SKM-1 treated with dmso at 0.1 percent for 144 hours (cell line): ENCODE measurements around the gene CCDC51.
"Not testable (repeated sequence)": the region's sequence is repeated elsewhere in the genome, so short reads cannot be mapped to it uniquely, and the experiment has no call there.

ENCODE experiments used
- DNase-seq: peaks from one replicate; lab custom pipeline; 2025; ENCODE audit not compliant: unreplicated experiment; lab: John Stamatoyannopoulos, UW

Gene CCDC51

DNA sequence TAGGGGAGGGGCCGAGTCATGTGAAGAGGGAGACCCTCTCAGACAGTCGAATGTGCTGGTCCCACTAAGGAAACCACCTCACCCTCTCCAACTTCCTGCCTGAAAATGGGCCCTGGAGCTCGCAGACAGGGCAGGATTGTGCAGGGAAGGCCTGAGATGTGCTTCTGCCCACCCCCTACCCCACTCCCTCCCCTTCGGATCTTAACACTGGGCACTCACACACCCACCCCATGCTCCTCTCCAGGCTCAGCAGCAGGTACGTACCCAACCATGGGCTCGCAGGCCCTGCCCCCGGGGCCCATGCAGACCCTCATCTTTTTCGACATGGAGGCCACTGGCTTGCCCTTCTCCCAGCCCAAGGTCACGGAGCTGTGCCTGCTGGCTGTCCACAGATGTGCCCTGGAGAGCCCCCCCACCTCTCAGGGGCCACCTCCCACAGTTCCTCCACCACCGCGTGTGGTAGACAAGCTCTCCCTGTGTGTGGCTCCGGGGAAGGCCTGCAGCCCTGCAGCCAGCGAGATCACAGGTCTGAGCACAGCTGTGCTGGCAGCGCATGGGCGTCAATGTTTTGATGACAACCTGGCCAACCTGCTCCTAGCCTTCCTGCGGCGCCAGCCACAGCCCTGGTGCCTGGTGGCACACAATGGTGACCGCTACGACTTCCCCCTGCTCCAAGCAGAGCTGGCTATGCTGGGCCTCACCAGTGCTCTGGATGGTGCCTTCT lies 26.6 kb upstream of the CCDC51 start:
- no peak for DNase-seq

DNA sequence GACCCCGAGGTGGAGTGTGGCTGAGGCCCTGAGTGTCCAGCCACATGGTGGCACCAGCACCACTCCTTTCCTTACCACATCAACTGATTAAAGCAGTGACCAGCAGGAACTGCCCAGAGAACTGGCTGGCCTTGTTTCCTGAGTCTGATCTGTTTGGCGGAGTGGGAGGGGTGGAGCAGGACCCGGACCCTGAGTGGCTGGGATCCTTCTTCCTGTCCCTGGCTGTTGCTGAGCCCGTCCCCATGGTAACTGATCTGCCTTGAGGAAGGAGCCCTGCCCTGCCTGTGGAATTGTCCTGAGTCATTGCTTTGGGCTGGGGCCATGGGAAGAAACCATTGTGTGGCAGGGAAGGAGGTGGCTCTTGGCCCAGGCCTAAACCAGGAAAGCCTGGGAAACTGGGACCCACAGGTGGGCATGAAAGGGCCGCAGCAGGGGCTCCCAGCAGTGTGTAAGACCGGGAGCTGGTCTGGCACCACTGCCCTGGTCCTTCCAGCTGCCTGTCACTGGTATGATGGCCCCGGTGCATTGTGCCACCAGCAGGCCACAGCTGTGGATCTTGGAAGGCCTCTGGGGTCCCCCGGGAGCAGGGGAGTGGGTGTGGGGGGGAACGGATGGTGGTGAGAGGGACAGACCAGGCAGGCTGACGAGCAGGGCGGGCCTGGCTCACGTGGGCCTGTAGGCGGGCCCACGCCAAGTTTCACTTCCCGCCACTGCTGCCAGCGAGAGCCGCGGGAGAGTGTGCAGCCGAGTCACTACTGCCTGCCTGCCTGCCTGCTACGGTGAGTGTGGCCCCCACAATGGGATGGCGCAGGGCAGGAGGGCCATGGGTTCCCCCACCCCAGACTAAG lies 25.8 kb upstream of the CCDC51 start:
- peak; percentile 82 for DNase-seq

DNA sequence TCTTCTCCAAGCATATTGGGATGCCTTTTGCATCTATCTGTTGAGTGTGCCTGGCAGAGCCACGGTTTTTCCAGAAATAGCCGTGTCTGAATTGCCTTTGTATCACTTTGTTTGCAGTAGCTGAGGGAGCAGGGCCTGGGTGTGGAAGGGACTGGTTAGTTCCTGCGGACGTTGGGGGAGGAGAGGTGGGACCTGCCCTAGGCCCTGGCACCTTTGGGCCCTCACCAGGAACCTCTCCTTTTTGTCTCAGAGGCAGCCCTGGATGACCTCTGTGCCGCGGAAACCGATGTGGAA lies 25.3 kb upstream of the CCDC51 start:
- DNase-seq: no peak

DNA sequence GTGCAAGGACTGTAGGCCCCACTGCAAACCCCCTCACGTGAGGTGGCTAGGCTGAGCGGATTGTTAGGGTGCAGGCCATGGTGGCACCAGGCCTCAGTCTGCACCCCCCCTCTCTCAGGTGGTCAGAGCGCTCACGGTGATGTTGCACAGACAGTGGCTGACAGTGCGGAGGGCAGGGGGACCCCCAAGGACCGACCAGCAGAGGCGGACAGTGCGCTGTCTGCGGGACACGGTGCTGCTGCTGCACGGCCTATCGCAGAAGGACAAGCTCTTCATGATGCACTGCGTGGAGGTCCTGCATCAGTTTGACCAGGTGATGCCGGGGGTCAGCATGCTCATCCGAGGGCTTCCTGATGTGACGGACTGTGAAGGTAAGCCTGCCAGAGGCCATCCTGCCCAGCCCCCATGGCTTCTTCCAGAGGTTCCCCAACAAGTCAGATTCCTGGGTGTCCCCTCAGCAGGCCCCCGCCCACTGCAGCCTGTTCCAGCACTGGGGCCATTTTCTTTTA lies 24.8 kb upstream of the CCDC51 start:
- DNase-seq: no peak

DNA sequence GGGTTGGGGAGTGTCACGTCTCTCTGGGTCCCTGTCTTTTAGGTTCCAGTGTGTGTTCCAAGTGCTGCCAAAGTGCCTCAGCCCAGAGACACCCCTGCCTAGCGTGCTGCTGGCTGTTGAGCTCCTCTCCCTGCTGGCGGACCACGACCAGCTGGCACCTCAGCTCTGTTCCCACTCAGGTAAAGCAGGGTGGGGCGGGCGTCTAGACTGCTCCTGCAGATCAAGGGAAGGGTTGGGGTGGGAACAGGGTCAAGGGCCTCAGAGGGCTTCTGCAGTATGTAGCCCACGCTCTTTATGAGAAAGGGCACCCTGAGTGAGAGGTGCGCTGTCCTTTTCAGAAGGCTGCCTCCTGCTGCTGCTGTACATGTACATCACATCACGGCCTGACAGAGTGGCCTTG lies 23.8 kb upstream of the CCDC51 start:
- DNase-seq: no peak

DNA sequence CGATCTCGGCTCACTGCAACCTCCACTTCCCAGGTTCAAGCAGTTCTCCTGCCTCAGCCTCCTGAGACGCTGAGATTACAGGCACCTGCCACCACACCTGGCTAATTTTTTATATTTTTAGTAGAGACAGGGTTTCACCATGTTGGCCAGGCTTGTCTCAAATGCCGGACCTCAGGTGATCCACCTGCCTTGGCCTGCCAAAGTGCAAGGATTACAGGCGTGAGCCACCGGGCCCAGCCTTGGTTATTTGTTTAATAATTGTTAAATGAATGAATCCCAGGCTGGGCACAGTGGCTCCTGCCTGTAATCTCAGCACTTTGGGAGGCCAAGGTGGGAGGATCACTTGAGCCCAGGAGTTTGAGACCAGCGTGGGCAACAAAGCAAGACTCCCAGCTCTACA lies 21.8 kb upstream of the CCDC51 start:
- DNase-seq: not testable (repeated sequence)

DNA sequence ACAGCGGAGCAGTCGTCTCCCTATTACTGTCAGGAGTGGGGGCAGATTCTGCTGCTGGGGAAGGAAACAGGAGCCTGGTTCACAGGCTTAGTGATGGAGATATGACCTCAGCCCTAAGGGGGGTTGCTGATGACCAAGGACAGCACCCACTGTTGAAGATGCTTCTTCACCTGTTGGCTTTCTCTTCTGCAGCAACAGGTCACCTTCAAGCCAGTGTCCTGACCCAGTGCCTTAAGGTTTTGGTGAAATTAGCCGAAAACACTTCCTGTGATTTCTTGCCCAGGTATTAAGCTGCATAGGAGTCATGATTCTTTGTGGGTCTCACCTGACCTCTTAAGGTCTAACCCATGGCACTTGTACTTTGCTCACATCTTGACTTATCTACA lies 20.6 kb upstream of the CCDC51 start:
- DNase-seq: no peak

DNA sequence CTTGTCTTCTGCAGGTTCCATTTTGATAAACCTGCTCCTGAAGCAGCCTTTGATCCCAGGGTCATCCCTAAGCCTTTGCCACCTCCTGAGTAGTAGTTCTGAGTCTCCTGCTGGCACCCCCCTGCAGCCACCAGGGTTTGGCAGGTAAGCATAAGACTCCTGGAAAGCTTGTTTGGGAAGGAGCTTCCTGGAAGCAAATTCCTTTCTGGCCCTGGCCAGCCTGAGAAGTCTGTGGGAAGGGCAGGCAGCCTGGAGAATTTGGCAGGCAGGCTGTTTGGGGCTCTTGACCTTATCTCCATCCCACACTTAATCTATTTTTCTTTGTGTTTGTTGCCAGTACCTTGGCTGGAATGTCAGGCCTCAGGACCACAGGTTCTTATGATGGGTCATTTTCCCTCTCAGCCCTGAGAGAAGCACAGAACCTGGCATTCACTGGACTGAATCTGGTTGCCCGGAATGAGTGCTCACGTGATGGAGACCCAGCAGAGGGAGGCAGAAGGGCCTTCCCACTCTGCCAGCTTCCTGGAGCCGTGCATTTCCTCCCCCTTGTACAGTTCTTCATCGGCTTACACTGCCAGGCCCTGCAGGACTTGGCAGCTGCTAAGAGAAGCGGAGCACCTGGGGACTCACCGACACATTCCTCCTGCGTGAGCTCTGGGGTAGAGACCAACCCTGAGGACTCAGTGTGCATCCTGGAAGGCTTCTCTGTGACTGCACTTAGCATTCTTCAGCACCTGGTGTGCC lies 20.0 kb upstream of the CCDC51 start:
- DNase-seq: no peak

DNA sequence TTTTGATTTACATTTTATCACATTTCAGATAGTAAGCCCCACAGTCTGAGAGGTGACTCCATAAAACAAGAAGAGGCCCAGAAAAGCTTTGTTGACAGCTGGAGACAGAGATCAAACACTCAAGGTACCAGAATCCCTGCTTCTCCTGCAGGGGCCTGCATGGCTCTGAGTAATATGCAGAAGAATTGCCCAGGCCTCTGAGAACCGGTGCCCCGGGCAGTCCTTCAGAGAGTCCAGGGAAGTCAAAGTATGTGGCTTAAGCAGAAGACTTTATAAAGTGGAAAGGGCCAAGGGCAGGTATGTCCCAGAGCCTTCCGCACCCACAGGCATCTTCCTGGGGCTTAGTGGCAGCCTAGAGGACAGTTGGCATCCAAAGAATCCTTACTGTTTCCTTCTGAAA lies 19.4 kb upstream of the CCDC51 start:
- no peak for DNase-seq

DNA sequence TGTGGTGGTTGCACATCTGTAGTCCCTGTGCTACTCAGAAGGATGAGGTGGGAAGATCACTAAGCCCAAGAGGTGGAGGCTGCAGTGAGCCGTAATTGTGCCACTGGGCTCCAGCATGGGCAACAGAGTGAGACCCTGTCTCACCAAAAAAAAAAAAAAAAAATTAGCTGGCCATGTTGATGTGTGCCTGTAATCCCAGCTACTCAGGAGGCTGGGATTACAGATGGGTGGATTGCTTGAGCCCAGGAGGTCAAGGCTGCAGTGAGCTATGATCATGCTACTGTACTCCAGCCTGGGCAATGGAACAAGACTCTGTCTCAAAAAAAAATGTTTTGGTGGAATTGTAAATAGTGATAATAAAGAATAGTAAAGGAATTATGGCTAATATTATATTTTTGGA lies 16.5 kb upstream of the CCDC51 start:
- no peak for DNase-seq

DNA sequence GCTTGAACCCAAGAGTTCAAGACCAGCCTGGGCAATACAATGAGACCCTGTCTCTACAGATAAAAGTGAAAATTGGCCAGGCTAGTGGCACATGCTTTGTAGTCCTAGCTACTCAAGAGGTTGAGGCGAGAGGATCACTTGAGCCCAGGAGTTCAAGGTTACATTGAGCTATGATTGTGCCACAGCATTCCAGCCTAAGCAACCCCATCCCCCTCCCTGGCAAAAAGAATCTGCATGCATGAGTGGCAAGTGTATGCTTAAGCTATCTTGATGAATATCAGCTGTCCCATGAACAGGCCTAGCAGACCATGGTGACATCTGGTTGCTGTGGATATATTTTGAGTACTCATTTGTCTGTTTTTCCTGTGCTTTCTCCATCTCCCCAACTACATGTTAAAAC lies 11.4 kb upstream of the CCDC51 start:
- DNase-seq: no peak

DNA sequence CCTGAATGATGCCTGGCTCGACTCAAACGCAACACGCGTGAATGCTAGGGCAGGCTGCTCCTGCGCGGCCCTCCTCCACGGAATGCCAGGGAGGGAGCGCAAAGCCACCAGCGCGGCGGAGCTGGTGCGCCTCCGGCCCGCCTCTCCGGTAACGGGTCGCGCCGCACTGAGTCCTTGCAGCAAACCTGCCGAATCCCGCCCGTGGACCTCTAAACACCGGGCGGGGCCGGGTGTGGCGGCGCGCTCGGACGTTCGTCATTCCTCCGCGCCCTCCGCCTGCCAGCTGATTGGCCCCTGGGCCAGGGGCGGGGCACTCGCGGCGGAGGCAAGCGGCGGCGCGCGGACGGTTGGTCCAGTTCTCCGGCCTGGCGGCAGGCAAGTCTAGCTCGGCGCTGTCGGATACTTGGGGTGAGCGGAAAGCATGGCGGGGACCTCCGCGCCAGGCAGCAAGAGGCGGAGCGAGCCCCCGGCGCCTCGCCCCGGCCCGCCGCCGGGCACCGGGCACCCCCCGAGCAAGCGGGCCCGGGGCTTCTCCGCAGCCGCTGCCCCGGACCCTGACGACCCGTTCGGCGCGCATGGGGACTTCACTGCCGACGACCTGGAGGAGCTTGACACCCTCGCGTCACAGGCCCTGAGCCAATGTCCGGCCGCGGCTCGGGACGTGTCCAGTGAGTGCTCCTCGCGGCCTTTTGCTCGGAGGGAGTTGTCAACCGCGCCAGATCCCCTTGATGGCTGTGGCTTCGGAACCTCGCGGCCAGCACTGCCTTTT lies 6.7 kb upstream of the CCDC51 start, which contains the start of gene ATRIP:
Gene ATRIP, plus strand, starts transcription at position 313 of the 769 bp plus-strand sequence. Its CDS starts 109 bp downstream, at position 422.
- DNase-seq: peak; percentile 85

DNA sequence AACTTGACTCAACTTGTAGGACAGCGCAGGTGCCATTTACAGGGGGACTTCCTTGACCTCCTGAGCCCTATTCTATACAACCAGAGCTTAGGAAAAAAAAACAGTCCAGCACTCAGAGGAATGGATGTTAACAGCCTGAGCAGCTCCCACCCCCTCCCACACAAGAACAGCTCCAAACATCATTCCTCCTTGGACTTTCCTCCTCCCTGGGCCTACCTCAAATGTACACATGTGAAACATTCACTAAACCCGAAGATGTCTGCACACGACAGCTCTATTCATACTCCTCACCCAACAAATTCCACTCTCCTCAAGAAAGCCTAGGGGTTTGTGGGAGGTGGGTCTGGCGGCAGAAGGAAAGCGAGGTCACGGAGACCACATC lies 6.1 kb upstream of the CCDC51 start:
- no peak for DNase-seq

DNA sequence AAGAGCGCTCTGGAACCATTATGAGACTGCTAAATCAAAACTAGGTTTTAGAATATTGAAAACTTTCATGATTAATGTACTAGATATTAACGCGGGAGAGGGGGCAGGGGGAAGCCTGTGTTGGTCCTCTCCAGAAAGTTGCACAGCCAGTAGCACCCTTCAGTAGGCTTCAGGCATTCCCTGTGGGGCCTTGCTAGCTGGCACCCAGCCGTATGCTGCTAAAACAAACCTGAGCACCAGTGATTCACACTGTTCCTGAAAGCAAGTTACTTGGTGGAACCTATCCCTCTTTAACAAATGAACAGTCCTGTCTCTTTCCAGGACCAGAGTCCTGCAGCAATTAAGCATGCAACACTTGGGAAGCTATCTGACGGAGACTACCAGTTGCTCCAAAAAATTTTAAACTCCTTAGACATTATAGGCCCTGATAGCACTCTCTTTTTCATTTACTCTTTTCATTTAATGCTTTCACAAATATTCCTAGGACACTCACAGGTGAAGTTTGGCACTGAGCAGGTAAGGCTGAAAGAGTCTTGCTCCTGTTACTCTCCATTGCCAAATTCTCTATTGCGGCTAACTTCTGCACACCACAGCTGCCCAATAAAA lies 5.5 kb upstream of the CCDC51 start:
- no peak for DNase-seq

DNA sequence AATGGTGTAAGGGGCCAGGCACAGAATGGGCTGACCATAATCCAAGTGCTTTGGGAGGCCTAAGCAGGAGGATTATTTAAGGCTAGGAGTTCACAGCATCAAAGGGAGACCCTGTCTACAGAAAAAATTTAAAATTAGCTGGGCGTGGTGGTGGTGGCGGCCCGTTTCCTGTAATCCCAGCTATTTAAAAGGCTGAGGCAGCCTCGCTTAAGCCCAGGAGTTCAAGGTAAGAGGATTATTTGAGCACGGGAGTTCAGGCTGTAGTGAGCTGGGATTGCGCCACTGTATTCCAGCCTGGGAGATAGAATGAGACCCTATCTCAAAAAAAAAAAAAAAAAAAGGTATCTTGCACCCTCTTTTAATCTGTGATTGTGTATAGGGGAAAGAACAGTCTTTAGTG lies 2.0 kb upstream of the CCDC51 start:
- DNase-seq: no peak

DNA sequence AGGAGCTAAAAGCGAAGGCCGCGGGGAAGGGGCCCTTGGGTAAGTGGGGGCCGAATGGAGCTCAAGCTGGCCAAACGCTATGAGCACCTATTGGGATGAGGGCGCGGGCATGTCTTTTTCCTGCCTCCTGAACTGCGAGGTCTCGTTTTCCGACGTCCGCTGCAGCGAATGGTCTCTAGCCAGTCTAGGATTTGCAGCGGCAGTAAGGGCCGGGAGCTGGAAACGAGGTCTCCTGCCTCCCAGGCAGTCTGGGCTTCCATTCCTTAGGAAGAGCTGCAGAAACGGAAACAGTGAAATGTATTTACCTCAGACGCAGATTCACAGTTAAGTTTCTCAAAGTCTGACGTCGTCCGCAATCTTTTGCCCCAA lies 655 bp upstream of the CCDC51 start:
- DNase-seq: no peak

DNA sequence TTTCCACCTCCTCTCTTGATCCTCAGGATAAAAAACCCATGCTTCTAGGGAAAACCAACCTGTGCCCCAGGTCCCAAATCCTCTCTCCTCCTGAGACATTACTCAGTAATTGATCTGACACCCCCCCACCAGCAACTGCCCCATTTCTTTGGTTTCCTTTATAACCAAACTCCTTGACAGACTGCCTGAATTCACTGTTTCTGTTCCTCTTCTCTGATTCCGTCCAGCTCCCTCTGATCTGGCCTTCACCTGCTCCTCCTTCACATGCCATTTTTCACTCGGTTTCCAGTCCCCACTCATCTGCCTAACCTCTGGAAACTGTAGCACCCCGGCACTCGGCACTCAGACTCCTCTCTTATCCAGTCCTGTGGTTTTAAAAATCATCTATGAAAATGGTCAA lies 2.1 kb downstream of the CCDC51 start:
- no peak for DNase-seq

DNA sequence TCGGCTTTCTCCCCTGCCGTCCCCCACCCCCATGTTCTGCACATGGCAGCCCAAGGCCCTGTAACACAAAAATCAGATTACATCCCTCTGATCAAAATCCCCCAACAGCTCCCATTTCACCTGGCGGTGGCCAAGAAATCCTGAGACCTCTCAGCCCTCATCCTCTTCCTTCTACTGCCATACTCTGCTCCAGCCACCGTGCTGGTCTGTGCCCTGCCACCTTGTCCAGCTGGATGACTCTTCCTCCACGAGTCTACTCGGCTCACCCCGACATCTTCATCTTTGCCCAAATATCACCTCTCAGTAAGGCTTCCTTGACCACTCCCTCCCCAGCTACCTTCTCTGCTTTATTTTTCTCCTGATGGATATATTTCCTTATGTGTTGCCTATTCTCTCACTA lies 3.1 kb downstream of the CCDC51 start:
- DNase-seq: no peak

DNA sequence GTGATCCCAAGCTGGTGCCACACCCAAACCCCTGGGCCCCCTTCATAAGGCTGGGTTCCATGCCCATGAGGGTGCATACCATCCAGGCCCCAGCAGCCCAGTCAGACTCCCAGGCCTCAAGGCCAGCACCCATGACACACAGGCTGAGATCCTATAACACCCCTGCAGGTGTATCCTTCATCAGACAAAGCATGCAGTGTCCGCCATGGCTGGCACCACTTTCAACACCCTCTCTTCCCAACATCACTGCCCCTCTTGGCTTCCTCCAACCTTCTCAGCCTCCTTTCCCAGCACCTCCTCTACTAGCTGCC lies 3.5 kb downstream of the CCDC51 start:
- no peak for DNase-seq

DNA sequence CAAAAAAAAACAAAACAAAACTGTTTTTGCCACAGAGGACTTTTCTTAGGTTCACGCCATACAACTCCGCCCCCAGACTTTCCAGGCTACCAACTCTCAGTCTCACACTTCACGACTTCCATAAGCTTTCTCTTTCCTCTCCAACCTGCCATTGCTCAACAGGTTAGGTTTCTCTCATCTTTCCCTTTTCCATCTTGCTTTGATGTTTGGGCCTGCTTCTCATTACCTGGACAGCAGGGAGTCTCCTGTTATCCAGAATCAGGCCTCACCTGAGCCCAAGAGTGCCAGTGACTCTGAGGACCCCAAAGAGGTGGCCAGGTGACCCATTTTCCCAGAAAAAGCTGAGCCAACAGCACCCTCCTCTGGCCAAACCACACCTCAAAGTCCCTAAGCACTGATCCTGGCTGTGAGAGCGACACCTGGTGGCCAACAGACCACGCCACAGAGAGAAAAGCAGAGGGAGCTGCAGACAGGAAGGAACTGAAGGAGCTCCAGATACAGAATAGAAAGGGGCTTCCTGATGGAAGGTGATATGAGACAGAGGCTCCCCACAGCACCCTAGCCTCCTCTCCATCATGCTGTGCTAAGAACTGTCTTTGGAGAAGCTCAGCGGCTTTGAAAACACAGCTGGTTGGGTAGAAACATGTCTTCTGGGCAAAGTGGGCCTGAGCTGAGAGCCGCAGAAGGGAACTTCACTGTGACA lies 4.0 kb downstream of the CCDC51 start:
- DNase-seq: peak; percentile 86
